OCI-LY1 (cell line): ENCODE measurements around the gene GDPD1.

ENCODE experiments used
- H2AFZ ChIP-seq: fragments of 200-600 bp; sonication (generic), shearing (Covaris generic); 2 replicates; pipeline ENCODE4 v1.6.0; 2014; ENCODE audit warnings: antibody characterized with exemption, mild to moderate bottlenecking, low read length
- H3F3A ChIP-seq: fragments of 200-600 bp; sonication (generic), shearing (Covaris generic); 2 replicates; pipeline ENCODE4 v1.6.0; 2014; ENCODE audit warnings: mild to moderate bottlenecking, antibody characterized with exemption, low read length, moderate library complexity; ENCODE audit not compliant: insufficient read depth
- H3K27ac ChIP-seq: fragments of 200-600 bp; sonication (generic); 2 replicates; pipeline ENCODE4 v1.5.1; 2014; ENCODE audit warnings: low read length, mixed run types, mild to moderate bottlenecking, low read depth; ENCODE audit not compliant: poor library complexity, severe bottlenecking
- H3K27me3 ChIP-seq: fragments of 200-600 bp; sonication (generic); 2 replicates; pipeline ENCODE4 v1.6.0; 2014; ENCODE audit warnings: antibody characterized with exemption, mild to moderate bottlenecking, low read length, moderate library complexity; ENCODE audit not compliant: insufficient read depth
- H3K36me3 ChIP-seq: fragments of 200-600 bp; sonication (generic); 2 replicates; pipeline ENCODE4 v1.6.1; 2014; ENCODE audit warnings: mild to moderate bottlenecking, antibody characterized with exemption, low read length, moderate library complexity, mixed read lengths; ENCODE audit not compliant: insufficient read depth
- H3K4me1 ChIP-seq: fragments of 200-600 bp; sonication (generic); 2 replicates; pipeline ENCODE4 v1.5.1; 2014; ENCODE audit warnings: mild to moderate bottlenecking, low read length, moderate library complexity; ENCODE audit not compliant: insufficient read depth, severe bottlenecking
- H3K4me2 ChIP-seq: fragments of 200-600 bp; sonication (generic), shearing (Covaris generic); 2 replicates; pipeline ENCODE4 v1.6.1; 2014; ENCODE audit warnings: low read length
- H3K4me3 ChIP-seq: fragments of 200-600 bp; sonication (generic); 2 replicates; pipeline ENCODE4 v1.5.1; 2014; ENCODE audit warnings: low read length, low read depth, mild to moderate bottlenecking, mixed read lengths; ENCODE audit not compliant: poor library complexity, severe bottlenecking
- H3K79me2 ChIP-seq: fragments of 200-600 bp; shearing (Covaris generic); 2 replicates; pipeline ENCODE4 v1.6.1; 2016; ENCODE audit warnings: mixed run types, low read length, mixed read lengths; ENCODE audit not compliant: insufficient read depth
- H3K9ac ChIP-seq: fragments of 200-600 bp; sonication (generic), shearing (Covaris generic); 2 replicates; pipeline ENCODE4 v1.6.1; 2014; ENCODE audit warnings: mild to moderate bottlenecking, low read length, mixed read lengths
- H3K9me2 ChIP-seq: fragments of 200-600 bp; sonication (generic), shearing (Covaris generic); 2 replicates; pipeline ENCODE4 v1.6.1; 2014; ENCODE audit warnings: low read depth, mild to moderate bottlenecking, low read length, mixed read lengths
- H3K9me3 ChIP-seq: fragments of 200-600 bp; shearing (Covaris generic); 2 replicates; pipeline ENCODE4 v1.6.1; 2014; ENCODE audit warnings: low read length, mixed read lengths
- H4K20me1 ChIP-seq: fragments of 200-600 bp; sonication (generic), shearing (Covaris generic); 2 replicates; pipeline ENCODE4 v1.6.0; 2016; ENCODE audit warnings: mild to moderate bottlenecking, low read length; ENCODE audit not compliant: insufficient read depth
- EZH2 ChIP-seq: fragments of 200-600 bp; sonication (generic), shearing (Covaris generic); IDR thresholded peaks from 2 replicates; pipeline ENCODE4 v1.8.0; 2017; ENCODE audit warnings: borderline replicate concordance, mixed run types, mild to moderate bottlenecking, antibody characterized with exemption, low read length, moderate library complexity, mixed read lengths
- TF ChIP-seq, protein P1 (sequence below): fragments of 200-600 bp; sonication (generic), shearing (Covaris generic); IDR thresholded peaks from 2 replicates; pipeline ENCODE4 v1.5.1; 2017; ENCODE audit warnings: mild to moderate bottlenecking, antibody characterized with exemption, low read length, moderate library complexity, mixed read lengths

GDPD1 gene

DNA sequence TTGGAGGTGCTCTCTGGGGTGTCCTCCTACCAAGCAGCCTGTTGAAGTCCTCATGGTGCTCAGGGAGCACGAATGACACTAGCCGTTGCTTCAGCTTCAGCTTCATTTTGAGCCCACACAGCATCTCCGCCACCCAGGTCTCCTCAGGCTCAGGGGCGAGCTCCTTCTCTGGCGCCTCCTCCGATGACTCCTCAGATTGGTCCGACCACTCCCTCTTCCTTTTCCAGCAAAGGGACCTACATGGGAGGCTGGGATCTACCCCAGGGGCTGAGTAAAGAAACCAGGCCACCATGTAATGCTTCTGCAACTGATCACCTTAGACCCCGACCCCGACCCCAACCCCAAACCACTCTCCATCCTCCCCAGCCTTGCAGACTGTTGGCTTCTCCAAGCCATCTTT lies 38.8 kb upstream of the GDPD1 start:
- Histone ChIP-seq H2AFZ (no peak overlapping the region), H4K20me1 (no peaks in the 10 kb centered on the region), H3F3A (no peaks in the 10 kb centered on the region), H3K27ac (no peak overlapping the region), H3K79me2 (no peaks in the 10 kb centered on the region), H3K4me2 (no peak overlapping the region), H3K4me1 (no peaks in the 10 kb centered on the region), H3K9me3 (no peaks in the 10 kb centered on the region), H3K9me2 (no peaks in the 10 kb centered on the region), H3K9ac (no peak overlapping the region), H3K4me3 (no peak overlapping the region), H3K27me3 (no peaks in the 10 kb centered on the region), H3K36me3 (peaks cover 24% of the 10 kb centered on the region)
- TF ChIP-seq, protein P1, sequence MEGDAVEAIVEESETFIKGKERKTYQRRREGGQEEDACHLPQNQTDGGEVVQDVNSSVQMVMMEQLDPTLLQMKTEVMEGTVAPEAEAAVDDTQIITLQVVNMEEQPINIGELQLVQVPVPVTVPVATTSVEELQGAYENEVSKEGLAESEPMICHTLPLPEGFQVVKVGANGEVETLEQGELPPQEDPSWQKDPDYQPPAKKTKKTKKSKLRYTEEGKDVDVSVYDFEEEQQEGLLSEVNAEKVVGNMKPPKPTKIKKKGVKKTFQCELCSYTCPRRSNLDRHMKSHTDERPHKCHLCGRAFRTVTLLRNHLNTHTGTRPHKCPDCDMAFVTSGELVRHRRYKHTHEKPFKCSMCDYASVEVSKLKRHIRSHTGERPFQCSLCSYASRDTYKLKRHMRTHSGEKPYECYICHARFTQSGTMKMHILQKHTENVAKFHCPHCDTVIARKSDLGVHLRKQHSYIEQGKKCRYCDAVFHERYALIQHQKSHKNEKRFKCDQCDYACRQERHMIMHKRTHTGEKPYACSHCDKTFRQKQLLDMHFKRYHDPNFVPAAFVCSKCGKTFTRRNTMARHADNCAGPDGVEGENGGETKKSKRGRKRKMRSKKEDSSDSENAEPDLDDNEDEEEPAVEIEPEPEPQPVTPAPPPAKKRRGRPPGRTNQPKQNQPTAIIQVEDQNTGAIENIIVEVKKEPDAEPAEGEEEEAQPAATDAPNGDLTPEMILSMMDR = no peak
- no peak for TF ChIP-seq EZH2

DNA sequence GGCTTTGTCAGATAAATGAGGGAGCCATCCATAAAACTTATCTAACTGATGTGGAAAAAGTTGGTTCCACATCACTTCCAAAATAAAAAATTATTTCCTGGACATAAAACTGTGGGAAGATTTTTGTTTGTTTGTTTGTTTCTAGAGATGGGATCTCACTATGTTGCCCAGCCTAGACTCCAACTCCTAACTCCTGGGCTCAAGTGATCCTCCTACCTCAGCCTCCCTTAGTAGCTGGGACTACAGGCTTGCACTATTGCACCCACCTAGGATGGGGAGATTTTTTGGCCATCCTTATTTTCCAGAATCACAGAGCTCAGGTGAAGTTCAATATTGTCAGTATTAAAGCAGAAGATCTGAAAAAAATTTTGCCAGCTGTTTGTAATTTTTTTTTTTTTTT lies 34.3 kb upstream of the GDPD1 start:
- Histone ChIP-seq H4K20me1 (no peaks in the 10 kb centered on the region), H2AFZ (no peak overlapping the region), H3K36me3 (peaks cover 51% of the 10 kb centered on the region), H3K27me3 (no peaks in the 10 kb centered on the region), H3K79me2 (no peaks in the 10 kb centered on the region), H3K9me3 (no peaks in the 10 kb centered on the region), H3K4me2 (no peak overlapping the region), H3K9ac (no peak overlapping the region), H3K4me1 (no peaks in the 10 kb centered on the region), H3K9me2 (no peaks in the 10 kb centered on the region), H3K4me3 (no peak overlapping the region), H3F3A (no peaks in the 10 kb centered on the region), H3K27ac (no peak overlapping the region)
- TF ChIP-seq, protein P1 = no peak
- no peak for TF ChIP-seq EZH2

DNA sequence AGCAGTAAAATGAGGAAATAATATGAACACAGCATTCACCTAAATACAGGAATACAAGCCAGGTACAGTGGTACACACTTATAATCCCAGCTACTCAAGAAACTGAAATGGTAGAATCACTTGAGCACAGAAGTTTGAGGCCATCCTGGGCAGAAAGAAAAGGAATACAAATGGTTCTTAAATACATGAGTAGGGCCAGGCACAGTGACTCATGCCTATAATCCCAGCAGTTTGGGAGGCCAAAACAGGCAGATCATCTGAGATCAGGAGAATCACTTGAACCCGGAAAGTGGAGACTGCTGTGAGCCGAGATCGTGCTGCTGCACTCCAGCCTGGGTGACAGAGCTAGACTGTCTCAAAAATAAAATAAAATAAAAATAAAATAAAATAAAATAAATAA lies 33.5 kb upstream of the GDPD1 start:
- no peak overlapping the region for H3K9ac ChIP-seq
- no peaks in the 10 kb centered on the region for H3F3A ChIP-seq
- H3K4me3 ChIP-seq = no peak overlapping the region
- H3K9me2 ChIP-seq = no peaks in the 10 kb centered on the region
- H3K4me1 ChIP-seq = no peaks in the 10 kb centered on the region
- H2AFZ ChIP-seq = no peak overlapping the region
- no peak for TF ChIP-seq EZH2
- no peaks in the 10 kb centered on the region for H3K79me2 ChIP-seq
- no peak overlapping the region for H3K27ac ChIP-seq
- no peaks in the 10 kb centered on the region for H4K20me1 ChIP-seq
- H3K27me3 ChIP-seq = no peaks in the 10 kb centered on the region
- H3K36me3 ChIP-seq = peaks cover 54% of the 10 kb centered on the region
- H3K4me2 ChIP-seq = no peak overlapping the region
- H3K9me3 ChIP-seq = no peaks in the 10 kb centered on the region

DNA sequence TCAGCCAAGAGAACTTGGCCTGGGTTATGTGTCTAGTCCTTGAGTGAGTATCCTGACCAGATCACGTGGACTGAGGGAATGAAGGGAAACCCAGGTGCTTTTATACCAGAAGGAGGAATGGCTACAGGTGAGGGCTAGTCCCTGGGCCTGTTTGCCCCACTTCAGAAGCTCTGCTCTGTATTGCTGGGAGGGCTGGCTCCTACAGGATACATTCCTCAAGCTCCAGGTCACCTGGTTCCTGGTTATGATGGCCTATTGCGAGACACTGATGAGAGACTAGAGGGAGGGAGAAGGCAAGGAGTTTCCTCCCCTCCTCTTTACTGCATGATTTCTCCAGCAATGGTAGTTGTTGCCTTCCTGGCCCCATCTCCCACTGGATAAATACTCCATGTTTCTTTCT lies 29.5 kb upstream of the GDPD1 start:
- Histone ChIP-seq H3K9me2 (no peaks in the 10 kb centered on the region), H3K27ac (no peak overlapping the region), H4K20me1 (no peaks in the 10 kb centered on the region), H3K9me3 (no peaks in the 10 kb centered on the region), H3F3A (no peaks in the 10 kb centered on the region), H3K27me3 (no peaks in the 10 kb centered on the region), H3K9ac (no peak overlapping the region), H3K36me3 (peaks cover 79% of the 10 kb centered on the region), H3K4me3 (no peak overlapping the region), H2AFZ (no peak overlapping the region), H3K4me1 (no peaks in the 10 kb centered on the region), H3K4me2 (no peak overlapping the region), H3K79me2 (no peaks in the 10 kb centered on the region)
- TF ChIP-seq EZH2 = no peak
- TF ChIP-seq, protein P1 = no peak
